SH-SY5Y (cell line): ENCODE data around the gene INPP4B.

Experiments used
- GATA2 ChIP-seq: IDR thresholded peaks from 2 replicates; pipeline ENCODE4 v1.6.1; 2011; ENCODE audit warnings: mild to moderate bottlenecking, low read depth, low read length
- GATA3 ChIP-seq: IDR thresholded peaks from 2 replicates; pipeline ENCODE4 v1.6.1; 2011; ENCODE audit warnings: low read depth, mild to moderate bottlenecking, low read length, moderate library complexity

- TF ChIP-seq GATA2 (no peak), GATA3 (no peak)
These were observed 208.5 kb downstream of the INPP4B start for GRCh38 chr4:142637614-142638013.
